Measurements from ENCODE around the gene DDX41. TPM values are rescaled to one million over a fixed set of nuclear protein-coding genes. Genes with fewer than 3 reads are reported as not detected.

DDX41 gene
- total RNA-seq, 2 experiments from 2014 or later, result 49.6 to 49.7 TPM

DNA sequence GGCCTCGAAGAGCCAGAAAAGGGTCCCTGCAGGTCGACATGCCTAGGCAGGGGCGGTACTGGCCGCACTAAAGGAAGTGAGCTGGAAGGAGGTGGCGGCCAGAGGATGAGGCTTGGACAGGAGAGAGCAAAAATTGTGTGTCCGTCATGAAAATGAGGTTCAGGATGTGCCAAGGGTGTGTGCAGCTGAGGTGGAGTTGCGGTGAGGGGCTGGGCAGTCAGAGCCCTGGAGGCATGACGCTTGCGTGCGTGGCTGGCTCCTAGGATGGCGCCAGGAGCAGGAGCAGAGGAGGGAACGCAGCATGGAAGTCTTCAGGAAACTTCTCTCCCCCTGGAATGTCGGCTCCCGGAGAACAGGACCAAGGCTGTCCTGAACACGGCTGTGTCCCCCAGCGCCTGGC is 13.9 kb downstream of the DDX41 start:
- TF ChIP-seq, protein P1, sequence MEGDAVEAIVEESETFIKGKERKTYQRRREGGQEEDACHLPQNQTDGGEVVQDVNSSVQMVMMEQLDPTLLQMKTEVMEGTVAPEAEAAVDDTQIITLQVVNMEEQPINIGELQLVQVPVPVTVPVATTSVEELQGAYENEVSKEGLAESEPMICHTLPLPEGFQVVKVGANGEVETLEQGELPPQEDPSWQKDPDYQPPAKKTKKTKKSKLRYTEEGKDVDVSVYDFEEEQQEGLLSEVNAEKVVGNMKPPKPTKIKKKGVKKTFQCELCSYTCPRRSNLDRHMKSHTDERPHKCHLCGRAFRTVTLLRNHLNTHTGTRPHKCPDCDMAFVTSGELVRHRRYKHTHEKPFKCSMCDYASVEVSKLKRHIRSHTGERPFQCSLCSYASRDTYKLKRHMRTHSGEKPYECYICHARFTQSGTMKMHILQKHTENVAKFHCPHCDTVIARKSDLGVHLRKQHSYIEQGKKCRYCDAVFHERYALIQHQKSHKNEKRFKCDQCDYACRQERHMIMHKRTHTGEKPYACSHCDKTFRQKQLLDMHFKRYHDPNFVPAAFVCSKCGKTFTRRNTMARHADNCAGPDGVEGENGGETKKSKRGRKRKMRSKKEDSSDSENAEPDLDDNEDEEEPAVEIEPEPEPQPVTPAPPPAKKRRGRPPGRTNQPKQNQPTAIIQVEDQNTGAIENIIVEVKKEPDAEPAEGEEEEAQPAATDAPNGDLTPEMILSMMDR (IDR thresholded peaks at IDR 0.05), result no peak
- H3K27ac ChIP-seq (ENCODE audit: low read depth in 1 of 2, low read length in 2 of 2), result no peak overlapping the region
- ChIA-PET POLR2A (no interaction called here), CTCF (interaction anchor here (4.1 kb wide), 1 partner anchor 113 kb away, joined by 41 read pairs; no protein-coding TSS in a partner anchor)
- H3K4me1 ChIP-seq (ENCODE audit: insufficient read depth, low read length), result peaks cover 14% of the 10 kb centered on the region
- H3K4me3 Mint-ChIP-seq, result no peak overlapping the region
- H3K4me1 Mint-ChIP-seq (ENCODE audit: low read depth), result peaks cover 21% of the 10 kb centered on the region
- DNase-seq (no peak), ATAC-seq (ENCODE audit: poor library complexity) (no peak)
- H3K27me3 ChIP-seq (ENCODE audit: control insufficient read depth in 1 of 2, insufficient read depth in 2 of 2, low read length in 2 of 2), result no peaks in the 10 kb centered on the region
- no peaks in the 10 kb centered on the region for H3K9me3 Mint-ChIP-seq
- H3K27ac Mint-ChIP-seq, result no peak overlapping the region
- intact Hi-C loops (cut with DNase I, micrococcal nuclease), result no loop called here
- no peaks in the 10 kb centered on the region for H3K36me3 Mint-ChIP-seq (ENCODE audit: low read depth)
- no peaks in the 10 kb centered on the region for H3K27me3 Mint-ChIP-seq
- H3K4me3 ChIP-seq (ENCODE audit: low read length), result no peak overlapping the region
- H3K9me3 ChIP-seq (ENCODE audit: control insufficient read depth in 1 of 2, insufficient read depth in 1 of 2, low read length in 2 of 2), result no peaks in the 10 kb centered on the region
- H3K36me3 ChIP-seq (ENCODE audit: insufficient read depth, low read length), result no peaks in the 10 kb centered on the region

DNA sequence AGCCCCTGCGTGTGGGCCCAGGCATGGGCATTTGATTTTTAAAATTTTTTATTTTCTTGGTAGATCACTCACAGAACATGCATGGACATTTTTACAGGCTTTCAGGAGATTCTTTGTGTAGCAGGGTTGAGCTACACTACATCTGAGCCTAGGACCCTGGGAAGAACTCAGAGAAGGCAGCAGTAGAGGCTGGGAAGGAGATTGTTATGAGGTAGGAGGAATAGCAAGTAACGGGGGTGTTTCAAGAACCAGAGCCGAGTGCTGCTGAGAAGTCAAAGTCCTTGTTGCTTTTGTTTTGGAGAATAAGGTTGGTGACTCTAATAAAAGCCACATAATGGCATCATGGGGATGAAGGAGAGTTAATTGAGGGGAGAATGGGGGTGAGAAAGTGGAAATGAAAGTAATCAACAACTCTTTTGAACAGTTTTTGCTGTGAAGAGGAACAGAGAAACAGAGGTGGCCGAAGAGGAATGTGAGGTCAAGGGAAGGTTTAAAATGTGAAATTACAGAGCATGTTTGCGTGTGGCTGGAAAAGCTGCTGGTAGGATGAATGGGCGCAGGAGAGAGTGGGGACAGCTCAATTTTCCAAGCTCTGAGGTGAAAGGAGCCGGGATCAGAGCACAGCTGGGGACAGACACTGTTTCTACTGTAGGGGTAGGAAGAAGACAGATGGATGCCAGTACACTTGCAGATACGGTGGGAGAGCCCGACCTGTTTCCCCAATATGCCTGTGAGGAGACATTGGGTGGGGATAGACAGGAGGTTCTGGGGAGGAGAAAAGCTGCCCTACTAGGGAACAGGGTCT is 14.7 kb downstream of the DDX41 start:
- no peak overlapping the region for H3K4me3 ChIP-seq (ENCODE audit: low read length)
- no peaks in the 10 kb centered on the region for H3K36me3 ChIP-seq (ENCODE audit: insufficient read depth, low read length)
- Mint-ChIP-seq H3K27ac (no peak overlapping the region), H3K4me3 (no peak overlapping the region), H3K4me1 (ENCODE audit: low read depth) (peaks cover 25% of the 10 kb centered on the region), H3K9me3 (no peaks in the 10 kb centered on the region), H3K36me3 (ENCODE audit: low read depth) (no peaks in the 10 kb centered on the region), H3K27me3 (no peaks in the 10 kb centered on the region)
- ATAC-seq (ENCODE audit: poor library complexity) (no peak), DNase-seq (no peak)
- peaks cover 21% of the 10 kb centered on the region for H3K4me1 ChIP-seq (ENCODE audit: insufficient read depth, low read length)
- POLR2A ChIA-PET, result interaction anchor here (1.0 to 1.7 kb wide), 4 partner anchors 47 to 144 kb away, joined by 3 to 9 read pairs (median 6); partner anchors contain the start of gene RGS14
- TF ChIP-seq, protein P1 (IDR thresholded peaks at IDR 0.05), result no peak
- H3K27ac ChIP-seq (ENCODE audit: low read depth in 1 of 2, low read length in 2 of 2), result no peak overlapping the region
- intact Hi-C loops (cut with DNase I, micrococcal nuclease), result loop anchor here (1.0 to 2.0 kb wide), 4 partner anchors 45 to 387 kb away; no protein-coding TSS in a partner anchor
- no peaks in the 10 kb centered on the region for H3K9me3 ChIP-seq (ENCODE audit: control insufficient read depth in 1 of 2, insufficient read depth in 1 of 2, low read length in 2 of 2)
- CTCF ChIA-PET, result interaction anchor here (0.5 to 4.1 kb wide), 10 partner anchors 10 to 199 kb away, joined by 3 to 41 read pairs (median 4); partner anchors contain the start of genes DDX41, MXD3, PRELID1 and RAB24
- no peaks in the 10 kb centered on the region for H3K27me3 ChIP-seq (ENCODE audit: control insufficient read depth in 1 of 2, insufficient read depth in 2 of 2, low read length in 2 of 2)

DNA sequence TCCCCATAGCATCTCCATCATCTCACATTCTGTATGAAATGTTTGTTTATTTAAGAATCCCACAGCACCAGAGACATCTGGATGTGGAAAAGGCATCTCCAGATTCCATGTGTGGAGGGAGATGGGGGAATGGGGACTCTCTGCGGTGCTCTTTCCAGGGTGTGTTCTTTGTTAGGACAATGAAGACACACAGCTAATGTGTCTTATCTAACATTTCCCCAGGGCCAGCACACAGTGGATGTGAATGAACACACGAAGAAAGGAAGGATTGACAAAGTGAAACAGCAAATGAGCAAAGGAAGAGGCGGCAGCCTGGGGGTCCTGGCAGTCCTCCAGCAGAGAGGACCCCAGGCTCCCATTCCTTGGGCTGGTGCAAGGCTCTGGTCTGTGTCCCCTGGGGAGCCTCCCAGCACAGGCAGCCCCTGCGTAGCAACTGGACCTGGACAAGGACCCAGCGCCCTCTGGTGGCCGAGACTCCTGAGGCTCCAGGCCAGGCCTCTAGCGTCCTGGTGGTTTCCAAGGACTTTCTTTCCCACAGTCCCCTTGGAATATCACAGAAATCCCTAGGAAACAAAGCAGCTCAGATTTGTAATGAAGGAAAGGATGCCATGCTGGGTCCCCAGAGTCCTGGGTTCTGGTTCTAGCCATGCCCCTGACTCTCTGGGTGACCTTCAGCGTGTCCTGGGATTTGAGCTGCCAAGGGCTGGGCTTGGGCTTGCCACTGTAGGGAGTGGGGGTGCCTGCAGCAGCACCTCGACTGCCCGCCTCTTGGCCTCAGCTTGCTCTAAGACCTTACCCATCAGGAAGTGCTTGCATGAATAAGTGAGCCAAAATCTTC is 15.9 kb downstream of the DDX41 start:
- Mint-ChIP-seq H3K4me3 (peak overlapping the region; percentile 15), H3K9me3 (no peaks in the 10 kb centered on the region)

More for the DNA sequence above, 15.9 kb downstream of the DDX41 start:
- H3K36me3 ChIP-seq (ENCODE audit: insufficient read depth, low read length), result no peaks in the 10 kb centered on the region
- H3K27me3 ChIP-seq (ENCODE audit: control insufficient read depth in 1 of 2, insufficient read depth in 2 of 2, low read length in 2 of 2), result no peaks in the 10 kb centered on the region
- H3K9me3 ChIP-seq (ENCODE audit: control insufficient read depth in 1 of 2, insufficient read depth in 1 of 2, low read length in 2 of 2), result no peaks in the 10 kb centered on the region
- intact Hi-C loops (cut with DNase I, micrococcal nuclease), result loop anchor here (1.0 to 2.0 kb wide), 4 partner anchors 44 to 386 kb away; no protein-coding TSS in a partner anchor
- peaks cover 30% of the 10 kb centered on the region for H3K4me1 Mint-ChIP-seq (ENCODE audit: low read depth)
- ATAC-seq (ENCODE audit: poor library complexity) (peak; percentile 32), DNase-seq (peak; percentile 76 to 93 (median 80))
- no peaks in the 10 kb centered on the region for H3K36me3 Mint-ChIP-seq (ENCODE audit: low read depth)
- TF ChIP-seq, protein P1 (IDR thresholded peaks at IDR 0.05), result peak; percentile 90
- no peak overlapping the region for H3K27ac ChIP-seq (ENCODE audit: low read depth in 1 of 2, low read length in 2 of 2)
- POLR2A ChIA-PET, result interaction anchor here (1.0 to 1.7 kb wide), 5 partner anchors 46 to 143 kb away, joined by 3 to 9 read pairs (median 4); partner anchors contain the start of gene RGS14
- peaks cover 33% of the 10 kb centered on the region for H3K4me1 ChIP-seq (ENCODE audit: insufficient read depth, low read length)
- no peak overlapping the region for H3K27ac Mint-ChIP-seq
- CTCF ChIA-PET, result interaction anchor here (0.5 to 4.1 kb wide), 14 partner anchors 8 to 387 kb away, joined by 3 to 41 read pairs (median 4); partner anchors contain the start of genes DDX41, MXD3, PRELID1 and RAB24
- no peak overlapping the region for H3K4me3 ChIP-seq (ENCODE audit: low read length)
- H3K27me3 Mint-ChIP-seq, result no peaks in the 10 kb centered on the region
